Posterior cingulate gyrus (tissue), 11 donors: ENCODE results near the gene SCN4B.

Experiments
- DNase-seq, 10 donors: peaks; one replicate each; pipeline versions ENCODE4 v3.0.0 to v3.0.0-alpha.2; 2020 to 2021; ENCODE audit warnings: mixed read lengths in 3 of 10
- intact Hi-C: fragments of 100-400 bp; cut with DNase I; formaldehyde crosslinking; loops from one replicate; pipeline ENCODE4 v1.15.1; 2023

Gene SCN4B

GRCh38 chr11:118084656-118085055 lies 68.0 kb downstream of the SCN4B start:
- peak in 3 of 10 donors; percentile 6 to 16 (median 14) for DNase-seq
- intact Hi-C loops: no loop called here

DNA sequence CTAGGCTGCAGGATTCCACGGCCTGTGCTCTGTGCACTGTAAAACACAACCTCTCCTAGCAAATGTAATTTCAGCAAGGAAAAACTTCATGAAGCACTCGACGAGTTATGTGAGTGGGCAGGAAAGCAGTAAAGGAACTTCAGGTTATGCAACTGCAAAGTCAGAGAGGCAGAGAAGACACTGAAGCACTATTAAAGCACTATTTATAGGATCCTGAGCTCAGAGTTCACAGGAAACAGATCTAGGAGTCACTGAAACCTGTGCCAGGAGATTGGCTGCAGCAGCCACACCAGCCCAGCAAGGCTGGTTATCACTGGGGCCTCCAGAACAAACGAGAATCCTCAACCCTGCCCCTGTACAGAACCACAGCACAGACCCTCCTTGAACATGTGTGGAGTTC lies 68.4 kb downstream of the SCN4B start:
- peak in 3 of 10 donors; percentile 13 to 36 (median 35) for DNase-seq
- intact Hi-C loops: no loop called here
